Measurements from ENCODE around the gene C1orf105. TPM values are rescaled to one million over a fixed set of nuclear protein-coding genes. Genes with fewer than 3 reads are reported as not detected.
"Not testable (repeated sequence)": the region's sequence is repeated elsewhere in the genome, so short reads cannot be mapped to it uniquely, and the experiment has no call there.

The C1orf105 gene
- total RNA-seq = not detected
- under 1 TPM in 1 of 2 donors, not detected in 1; 0.16 TPM for polyA plus RNA-seq

- no peak for DNase-seq (ENCODE audit: low spot score)
- Histone ChIP-seq H3K4me1 (ENCODE audit: control insufficient read depth in 4 of 4, insufficient read depth in 4 of 4, low read length in 3 of 4) (no peaks in the 10 kb centered on the region), H3K27ac (ENCODE audit: low read depth in 1 of 2, low read length in 2 of 2) (no peak within 1 kb of the TSS), H3K36me3 (ENCODE audit: control insufficient read depth in 4 of 4, insufficient read depth in 3 of 4, low read depth in 1 of 4, low read length in 3 of 4) (no peaks in the 10 kb centered on the region), H3K9ac (ENCODE audit: low read depth in 1 of 2, low read length in 2 of 2) (no peak within 1 kb of the TSS), H3K4me3 (ENCODE audit: low read depth in 1 of 3, low read length in 3 of 3) (no peak within 1 kb of the TSS), H3K9me3 (ENCODE audit: control insufficient read depth in 4 of 4, low read length in 3 of 4) (no peaks in the 10 kb centered on the region), H3K27me3 (ENCODE audit: control insufficient read depth in 4 of 4, insufficient read depth in 4 of 4, low read length in 3 of 4) (no peaks in the 10 kb centered on the region)
- whole genome bisulfite sequencing = 98% methylated on average over 1 of the region's 1 CpG
- no peak for TF ChIP-seq JUND (IDR thresholded peaks at IDR 0.05)
- TF ChIP-seq HNF4A (conservative IDR thresholded peaks at IDR 0.05) = no peak
- no peak for TF ChIP-seq NR2F2 (IDR thresholded peaks at IDR 0.05)
- TF ChIP-seq TAF1 (conservative IDR thresholded peaks at IDR 0.05) = no peak
- no peak for TF ChIP-seq YY1 (IDR thresholded peaks at IDR 0.05)
- TF ChIP-seq, protein P1, sequence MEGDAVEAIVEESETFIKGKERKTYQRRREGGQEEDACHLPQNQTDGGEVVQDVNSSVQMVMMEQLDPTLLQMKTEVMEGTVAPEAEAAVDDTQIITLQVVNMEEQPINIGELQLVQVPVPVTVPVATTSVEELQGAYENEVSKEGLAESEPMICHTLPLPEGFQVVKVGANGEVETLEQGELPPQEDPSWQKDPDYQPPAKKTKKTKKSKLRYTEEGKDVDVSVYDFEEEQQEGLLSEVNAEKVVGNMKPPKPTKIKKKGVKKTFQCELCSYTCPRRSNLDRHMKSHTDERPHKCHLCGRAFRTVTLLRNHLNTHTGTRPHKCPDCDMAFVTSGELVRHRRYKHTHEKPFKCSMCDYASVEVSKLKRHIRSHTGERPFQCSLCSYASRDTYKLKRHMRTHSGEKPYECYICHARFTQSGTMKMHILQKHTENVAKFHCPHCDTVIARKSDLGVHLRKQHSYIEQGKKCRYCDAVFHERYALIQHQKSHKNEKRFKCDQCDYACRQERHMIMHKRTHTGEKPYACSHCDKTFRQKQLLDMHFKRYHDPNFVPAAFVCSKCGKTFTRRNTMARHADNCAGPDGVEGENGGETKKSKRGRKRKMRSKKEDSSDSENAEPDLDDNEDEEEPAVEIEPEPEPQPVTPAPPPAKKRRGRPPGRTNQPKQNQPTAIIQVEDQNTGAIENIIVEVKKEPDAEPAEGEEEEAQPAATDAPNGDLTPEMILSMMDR (IDR thresholded peaks at IDR 0.05; ENCODE audit: low read depth, low read length, missing input control) = no peak
- TF ChIP-seq HNF4G (IDR thresholded peaks at IDR 0.05) = no peak
- TF ChIP-seq GABPA (IDR thresholded peaks at IDR 0.05 in 1 of 2, conservative IDR thresholded peaks at IDR 0.05 in 1 of 2) = no peak
These were observed at the start of gene C1orf105 for GRCh38 chr1:172420385-172420784. Gene C1orf105, plus strand, starts transcription at chr1:172420685. Its CDS starts 201 bp downstream, at chr1:172420886.

DNA sequence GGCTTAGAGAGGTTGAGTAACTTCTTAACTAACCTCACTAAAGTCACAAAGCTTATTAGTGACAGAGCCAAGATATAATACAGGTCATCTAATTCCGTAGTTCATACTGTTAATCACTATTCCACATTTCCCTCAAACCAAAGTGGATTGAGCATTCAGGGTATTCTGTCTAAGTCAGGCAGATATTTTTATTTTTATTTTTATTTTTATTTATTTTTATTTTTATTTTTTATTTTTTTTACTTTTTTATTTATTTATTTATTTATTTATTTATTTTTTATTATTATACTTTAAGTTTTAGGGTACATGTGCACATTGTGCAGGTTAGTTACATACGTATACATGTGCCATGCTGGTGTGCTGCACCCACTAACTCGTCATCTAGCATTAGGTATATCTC is 48.8 kb upstream of the C1orf105 start:
- not testable (repeated sequence) for DNase-seq (ENCODE audit: low spot score); H3K27me3 ChIP-seq (ENCODE audit: control insufficient read depth in 4 of 4, insufficient read depth in 4 of 4, low read length in 3 of 4); H3K9ac ChIP-seq (ENCODE audit: low read depth in 1 of 2, low read length in 2 of 2); H3K4me1 ChIP-seq (ENCODE audit: control insufficient read depth in 4 of 4, insufficient read depth in 4 of 4, low read length in 3 of 4); H3K4me3 ChIP-seq (ENCODE audit: low read depth in 1 of 3, low read length in 3 of 3); H3K27ac ChIP-seq (ENCODE audit: low read depth in 1 of 2, low read length in 2 of 2); H3K36me3 ChIP-seq (ENCODE audit: control insufficient read depth in 4 of 4, insufficient read depth in 3 of 4, low read depth in 1 of 4, low read length in 3 of 4); H3K9me3 ChIP-seq (ENCODE audit: control insufficient read depth in 4 of 4, low read length in 3 of 4)
- 89% methylated on average over 2 of the region's 3 CpGs for WGBS

- H3K27ac ChIP-seq (ENCODE audit: low read depth in 1 of 2, low read length in 2 of 2) = no peak overlapping the region
These were observed 46.6 kb upstream of the C1orf105 start for GRCh38 chr1:172373864-172374263.

DNA sequence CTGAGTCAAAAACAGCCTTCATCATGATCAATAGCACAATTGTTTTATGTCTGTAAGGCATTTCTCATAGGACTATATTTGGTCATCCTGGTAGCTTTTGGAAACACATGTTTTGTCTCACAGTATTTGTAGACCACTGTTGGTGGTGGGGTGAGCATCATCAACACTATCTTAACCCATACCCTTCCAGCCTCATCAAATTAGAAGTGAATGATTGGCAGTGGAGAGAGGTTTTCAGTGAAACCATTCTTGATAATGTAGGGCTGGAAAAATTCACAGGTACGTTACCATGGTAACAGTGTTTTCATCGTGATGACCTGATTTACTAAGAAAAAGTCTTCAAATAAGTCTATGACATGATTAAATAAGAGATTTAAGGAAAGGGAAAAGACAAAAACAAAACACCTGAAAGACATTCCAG is 45.3 kb upstream of the C1orf105 start:
- no peak overlapping the region for H3K9ac ChIP-seq (ENCODE audit: low read depth in 1 of 2, low read length in 2 of 2)
- no peak for TF ChIP-seq FOXA2 (IDR thresholded peaks at IDR 0.05)
- TF ChIP-seq, protein P1 (IDR thresholded peaks at IDR 0.05; ENCODE audit: low read depth, low read length, missing input control) = no peak
- TF ChIP-seq ZBTB33 (IDR thresholded peaks at IDR 0.05) = no peak
- TF ChIP-seq TAF1 (conservative IDR thresholded peaks at IDR 0.05) = no peak
- no peak for TF ChIP-seq NR2F2 (IDR thresholded peaks at IDR 0.05)
- no peak for TF ChIP-seq YY1 (IDR thresholded peaks at IDR 0.05)
- no peak for TF ChIP-seq HNF4A (conservative IDR thresholded peaks at IDR 0.05)
- TF ChIP-seq SP1 (IDR thresholded peaks at IDR 0.05) = no peak
- TF ChIP-seq MAX (IDR thresholded peaks at IDR 0.05) = no peak
- TF ChIP-seq HNF4G (IDR thresholded peaks at IDR 0.05) = no peak
- TF ChIP-seq JUND (IDR thresholded peaks at IDR 0.05) = no peak
- no peak for TF ChIP-seq RAD21 (IDR thresholded peaks at IDR 0.05)
- TF ChIP-seq, protein P2, sequence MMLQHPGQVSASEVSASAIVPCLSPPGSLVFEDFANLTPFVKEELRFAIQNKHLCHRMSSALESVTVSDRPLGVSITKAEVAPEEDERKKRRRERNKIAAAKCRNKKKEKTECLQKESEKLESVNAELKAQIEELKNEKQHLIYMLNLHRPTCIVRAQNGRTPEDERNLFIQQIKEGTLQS (IDR thresholded peaks at IDR 0.05) = no peak

More at GRCh38 chr1:172373864-172374263, 46.6 kb upstream of the C1orf105 start:
- Histone ChIP-seq H3K4me1 (ENCODE audit: control insufficient read depth in 4 of 4, insufficient read depth in 4 of 4, low read length in 3 of 4) (no peaks in the 10 kb centered on the region), H3K9ac (ENCODE audit: low read depth in 1 of 2, low read length in 2 of 2) (no peak overlapping the region), H3K4me3 (ENCODE audit: low read depth in 1 of 3, low read length in 3 of 3) (no peak overlapping the region), H3K36me3 (ENCODE audit: control insufficient read depth in 4 of 4, insufficient read depth in 3 of 4, low read depth in 1 of 4, low read length in 3 of 4) (no peaks in the 10 kb centered on the region), H3K27me3 (ENCODE audit: control insufficient read depth in 4 of 4, insufficient read depth in 4 of 4, low read length in 3 of 4) (no peaks in the 10 kb centered on the region), H3K9me3 (ENCODE audit: control insufficient read depth in 4 of 4, low read length in 3 of 4) (no peaks in the 10 kb centered on the region)
- no peak for DNase-seq (ENCODE audit: low spot score)
- WGBS = 83% methylated on average over 1 of the region's 1 CpG
- TF ChIP-seq MAX (IDR thresholded peaks at IDR 0.05) = no peak

More for the DNA sequence above, 45.3 kb upstream of the C1orf105 start:
- Histone ChIP-seq H3K4me3 (ENCODE audit: low read depth in 1 of 3, low read length in 3 of 3) (no peak overlapping the region), H3K27me3 (ENCODE audit: control insufficient read depth in 4 of 4, insufficient read depth in 4 of 4, low read length in 3 of 4) (no peaks in the 10 kb centered on the region), H3K9me3 (ENCODE audit: control insufficient read depth in 4 of 4, low read length in 3 of 4) (no peaks in the 10 kb centered on the region), H3K27ac (ENCODE audit: low read depth in 1 of 2, low read length in 2 of 2) (no peak overlapping the region), H3K4me1 (ENCODE audit: control insufficient read depth in 4 of 4, insufficient read depth in 4 of 4, low read length in 3 of 4) (no peaks in the 10 kb centered on the region), H3K36me3 (ENCODE audit: control insufficient read depth in 4 of 4, insufficient read depth in 3 of 4, low read depth in 1 of 4, low read length in 3 of 4) (no peaks in the 10 kb centered on the region)
- no peak for DNase-seq (ENCODE audit: low spot score)
- 78% methylated on average over 2 of the region's 2 CpGs for WGBS
